ENCODE measurements around the gene LRP1B.

LRP1B gene

GRCh38 chr2:141698500-141698899, 432.3 kb downstream of the LRP1B start:
- TF ChIP-seq CTCF (IDR thresholded peaks at IDR 0.05; ENCODE audit: low read depth, low read length): no peak
- Histone ChIP-seq H3K9me3 (no peaks in the 10 kb centered on the region), H3K27me3 (no peaks in the 10 kb centered on the region), H3K4me1 (no peaks in the 10 kb centered on the region; the same call in 1 of the 2 replicates), H3K36me3 (no peaks in the 10 kb centered on the region), H3K4me3 (ENCODE audit: low read depth, low read length) (no peak overlapping the region)
- no peak for DNase-seq

GRCh38 chr2:141697035-141697434, 433.8 kb downstream of the LRP1B start:
- H3K36me3 ChIP-seq: no peaks in the 10 kb centered on the region
- no peak for DNase-seq
- no peaks in the 10 kb centered on the region for H3K4me1 ChIP-seq
- TF ChIP-seq CTCF (IDR thresholded peaks at IDR 0.05; ENCODE audit: low read depth, low read length): no peak
- no peak overlapping the region for H3K4me3 ChIP-seq (ENCODE audit: low read depth, low read length)
- no peaks in the 10 kb centered on the region for H3K27me3 ChIP-seq
- no peaks in the 10 kb centered on the region for H3K9me3 ChIP-seq

- Histone ChIP-seq H3K4me1 (no peaks in the 10 kb centered on the region), H3K36me3 (no peaks in the 10 kb centered on the region), H3K4me3 (ENCODE audit: low read depth, low read length) (no peak overlapping the region), H3K27me3 (no peaks in the 10 kb centered on the region), H3K9me3 (no peaks in the 10 kb centered on the region)
- no peak for TF ChIP-seq CTCF (IDR thresholded peaks at IDR 0.05; ENCODE audit: low read depth, low read length)
- DNase-seq: no peak
Measured at GRCh38 chr2:141694180-141694579, 436.6 kb downstream of the LRP1B start.

GRCh38 chr2:141692829-141693228, 438.0 kb downstream of the LRP1B start:
- Histone ChIP-seq H3K4me1 (no peaks in the 10 kb centered on the region), H3K36me3 (no peaks in the 10 kb centered on the region), H3K27me3 (no peaks in the 10 kb centered on the region), H3K4me3 (ENCODE audit: low read depth, low read length) (no peak overlapping the region), H3K9me3 (no peaks in the 10 kb centered on the region)
- DNase-seq: no peak
- TF ChIP-seq CTCF (IDR thresholded peaks at IDR 0.05; ENCODE audit: low read depth, low read length): no peak

- no peaks in the 10 kb centered on the region for H3K27me3 ChIP-seq
- H3K9me3 ChIP-seq: no peaks in the 10 kb centered on the region
- H3K4me1 ChIP-seq: no peaks in the 10 kb centered on the region
- H3K36me3 ChIP-seq: no peaks in the 10 kb centered on the region
- TF ChIP-seq CTCF (IDR thresholded peaks at IDR 0.05; ENCODE audit: low read depth, low read length): no peak
- H3K4me3 ChIP-seq (ENCODE audit: low read depth, low read length): no peak overlapping the region
- DNase-seq: no peak
Measured at GRCh38 chr2:141676139-141676538, 454.7 kb downstream of the LRP1B start.

- no peak overlapping the region for H3K4me3 ChIP-seq (ENCODE audit: low read depth, low read length)
- no peaks in the 10 kb centered on the region for H3K27me3 ChIP-seq
- H3K4me1 ChIP-seq: no peaks in the 10 kb centered on the region
- DNase-seq: no peak
- H3K36me3 ChIP-seq: no peaks in the 10 kb centered on the region
- no peak for TF ChIP-seq CTCF (IDR thresholded peaks at IDR 0.05; ENCODE audit: low read depth, low read length)
- no peaks in the 10 kb centered on the region for H3K9me3 ChIP-seq
Measured at GRCh38 chr2:141666191-141666590, 464.6 kb downstream of the LRP1B start.
